Activated naive CD4-positive, alpha-beta T cell treated with anti-CD3 and anti-CD28 coated beads for 36 hours (primary cell): ENCODE measurements around the gene LMX1B. TPM values are rescaled to one million over a fixed set of nuclear protein-coding genes. Genes with fewer than 3 reads are reported as not detected.

Experiments
- CTCF ChIA-PET: fragments of 350-600 bp; sonication (Branson Sonifier 250); formaldehyde crosslinking; loops from one replicate; lab custom pipeline; 2021; ENCODE audit warnings: antibody characterized with exemption; lab: Charles Lee
- DNase-seq: peaks from one replicate; pipeline ENCODE4 v3.0.0-alpha.2; 2020
- H3K27ac Mint-ChIP-seq: one replicate; pipeline ENCODE4 v1.8.0; 2021; ENCODE audit warnings: mild to moderate bottlenecking, mixed read lengths
- H3K27me3 Mint-ChIP-seq: one replicate; pipeline ENCODE4 v1.8.0; 2021; ENCODE audit warnings: low read depth, mixed read lengths
- H3K36me3 Mint-ChIP-seq: one replicate; pipeline ENCODE4 v1.8.0; 2021; ENCODE audit warnings: low read depth, mixed read lengths
- H3K4me1 Mint-ChIP-seq: one replicate; pipeline ENCODE4 v1.8.0; 2021; ENCODE audit warnings: low read depth, mixed read lengths
- H3K4me3 Mint-ChIP-seq: one replicate; pipeline ENCODE4 v1.8.0; 2021; ENCODE audit warnings: mild to moderate bottlenecking, moderate library complexity, mixed read lengths
- H3K9me3 Mint-ChIP-seq: one replicate; pipeline ENCODE4 v1.8.0; 2021; ENCODE audit warnings: mixed read lengths
- intact Hi-C: fragments of 100-400 bp; cut with micrococcal nuclease; formaldehyde crosslinking; loops from one replicate; pipeline ENCODE4 v1.15.1; 2023
- total RNA-seq, 2 experiments: library from RNA; stranded (reverse); gene quantifications; one replicate each; pipeline ENCODE4 v1.2.3, GENCODE V29; 2021

LMX1B gene
- total RNA-seq, 2 experiments from 2014 or later: not detected

- H3K4me1 Mint-ChIP-seq: peaks cover 10% of the 10 kb centered on the region
- H3K27me3 Mint-ChIP-seq: peaks cover 54% of the 10 kb centered on the region
- H3K9me3 Mint-ChIP-seq: no peaks in the 10 kb centered on the region
- intact Hi-C loops: no loop called here
- H3K27ac Mint-ChIP-seq: no peak overlapping the region
- H3K36me3 Mint-ChIP-seq: no peaks in the 10 kb centered on the region
- DNase-seq: no peak
- H3K4me3 Mint-ChIP-seq: no peak overlapping the region
- CTCF ChIA-PET: interaction anchor here (0.6 kb wide), 1 partner anchor 75 kb away, joined by 4 read pairs; no protein-coding TSS in a partner anchor
Measured at GRCh38 chr9:126607086-126607485, 6.6 kb upstream of the LMX1B start.

- Mint-ChIP-seq H3K27me3 (peaks cover 57% of the 10 kb centered on the region), H3K27ac (no peak overlapping the region), H3K4me1 (peaks cover 11% of the 10 kb centered on the region), H3K4me3 (no peak overlapping the region), H3K9me3 (no peaks in the 10 kb centered on the region), H3K36me3 (no peaks in the 10 kb centered on the region)
- no peak for DNase-seq
- intact Hi-C loops: no loop called here
- CTCF ChIA-PET: no interaction called here
Measured at GRCh38 chr9:126607731-126608130, 6.0 kb upstream of the LMX1B start.

- H3K4me1 Mint-ChIP-seq: peaks cover 16% of the 10 kb centered on the region
Measured at GRCh38 chr9:126608551-126608950, 5.2 kb upstream of the LMX1B start.

GRCh38 chr9:126609191-126609590 is 4.5 kb upstream of the LMX1B start:
- H3K27ac Mint-ChIP-seq: no peak overlapping the region
- H3K4me3 Mint-ChIP-seq: no peak overlapping the region
- no peak for DNase-seq
- peaks cover 16% of the 10 kb centered on the region for H3K4me1 Mint-ChIP-seq
- no peaks in the 10 kb centered on the region for H3K9me3 Mint-ChIP-seq
- intact Hi-C loops: no loop called here
- CTCF ChIA-PET: interaction anchor here (1.0 to 2.1 kb wide), 3 partner anchors 19 to 94 kb away, joined by 4 to 8 read pairs (median 5); no protein-coding TSS in a partner anchor
- H3K36me3 Mint-ChIP-seq: no peaks in the 10 kb centered on the region
- H3K27me3 Mint-ChIP-seq: peaks cover 55% of the 10 kb centered on the region

More at GRCh38 chr9:126608551-126608950, 5.2 kb upstream of the LMX1B start:
- Mint-ChIP-seq H3K27ac (no peak overlapping the region), H3K36me3 (no peaks in the 10 kb centered on the region), H3K4me3 (no peak overlapping the region), H3K9me3 (no peaks in the 10 kb centered on the region), H3K27me3 (peaks cover 61% of the 10 kb centered on the region)
- CTCF ChIA-PET: interaction anchor here (2.1 kb wide), 1 partner anchor 82 kb away, joined by 8 read pairs; no protein-coding TSS in a partner anchor
- intact Hi-C loops: no loop called here
- no peak for DNase-seq

- Mint-ChIP-seq H3K27me3 (peaks cover 61% of the 10 kb centered on the region), H3K4me3 (no peak overlapping the region), H3K36me3 (no peaks in the 10 kb centered on the region), H3K27ac (no peak overlapping the region), H3K9me3 (no peaks in the 10 kb centered on the region), H3K4me1 (peaks cover 21% of the 10 kb centered on the region)
- intact Hi-C loops: no loop called here
- CTCF ChIA-PET: interaction anchor here (1.0 to 2.1 kb wide), 3 partner anchors 18 to 93 kb away, joined by 4 to 8 read pairs (median 5); no protein-coding TSS in a partner anchor
- DNase-seq: no peak
Measured at GRCh38 chr9:126609711-126610388, 3.9 kb upstream of the LMX1B start.

GRCh38 chr9:126611193-126611591 is 2.5 kb upstream of the LMX1B start:
- Mint-ChIP-seq H3K27me3 (peaks cover 68% of the 10 kb centered on the region), H3K9me3 (no peaks in the 10 kb centered on the region), H3K27ac (no peak overlapping the region), H3K4me3 (no peak overlapping the region), H3K4me1 (peaks cover 22% of the 10 kb centered on the region), H3K36me3 (no peaks in the 10 kb centered on the region)
- DNase-seq: no peak
- intact Hi-C loops: loop anchor here (1.0 kb wide), 3 partner anchors 79 to 170 kb away; no protein-coding TSS in a partner anchor
- CTCF ChIA-PET: interaction anchor here (1.0 kb wide), 2 partner anchors 19 to 95 kb away, joined by 3 read pairs; no protein-coding TSS in a partner anchor

GRCh38 chr9:126611592-126612325 is 2.0 kb upstream of the LMX1B start:
- Mint-ChIP-seq H3K4me1 (peaks cover 22% of the 10 kb centered on the region), H3K27ac (no peak overlapping the region), H3K9me3 (no peaks in the 10 kb centered on the region), H3K27me3 (peaks cover 66% of the 10 kb centered on the region), H3K36me3 (no peaks in the 10 kb centered on the region), H3K4me3 (peak overlapping the region; percentile 5)
- intact Hi-C loops: loop anchor here (1.0 kb wide), 3 partner anchors 79 to 170 kb away; no protein-coding TSS in a partner anchor
- peak; percentile 81 for DNase-seq
- CTCF ChIA-PET: interaction anchor here (0.5 to 1.0 kb wide), 3 partner anchors 18 to 165 kb away, joined by 3 read pairs; no protein-coding TSS in a partner anchor

- Mint-ChIP-seq H3K27me3 (peaks cover 69% of the 10 kb centered on the region), H3K27ac (no peak overlapping the region), H3K36me3 (no peaks in the 10 kb centered on the region), H3K4me3 (peak overlapping the region; percentile 5), H3K4me1 (peaks cover 22% of the 10 kb centered on the region), H3K9me3 (no peaks in the 10 kb centered on the region)
- intact Hi-C loops: no loop called here
- no peak for DNase-seq
- CTCF ChIA-PET: interaction anchor here (0.5 to 1.0 kb wide), 2 partner anchors 94 to 164 kb away, joined by 3 read pairs; no protein-coding TSS in a partner anchor
Measured at GRCh38 chr9:126612326-126612812, 1.4 kb upstream of the LMX1B start.

- Mint-ChIP-seq H3K4me1 (peaks cover 23% of the 10 kb centered on the region), H3K36me3 (no peaks in the 10 kb centered on the region), H3K27me3 (peaks cover 72% of the 10 kb centered on the region), H3K9me3 (no peaks in the 10 kb centered on the region), H3K4me3 (peak overlapping the region; percentile 52), H3K27ac (no peak overlapping the region)
- DNase-seq: no peak
- intact Hi-C loops: no loop called here
- CTCF ChIA-PET: interaction anchor here (1.0 kb wide), 1 partner anchor 10 kb away, joined by 5 read pairs; no protein-coding TSS in a partner anchor
Measured at GRCh38 chr9:126612813-126613641, 701 bp upstream of the LMX1B start.

GRCh38 chr9:126614088-126614454 is 343 bp downstream of the LMX1B start:
- no peaks in the 10 kb centered on the region for H3K9me3 Mint-ChIP-seq
- no peak for DNase-seq
- no peaks in the 10 kb centered on the region for H3K36me3 Mint-ChIP-seq
- intact Hi-C loops: no loop called here
- CTCF ChIA-PET: no interaction called here
- H3K4me3 Mint-ChIP-seq: no peak overlapping the region
- H3K4me1 Mint-ChIP-seq: peaks cover 28% of the 10 kb centered on the region
- peaks cover 75% of the 10 kb centered on the region for H3K27me3 Mint-ChIP-seq
- no peak overlapping the region for H3K27ac Mint-ChIP-seq

GRCh38 chr9:126614455-126615244 is 922 bp downstream of the LMX1B start:
- Mint-ChIP-seq H3K36me3 (no peaks in the 10 kb centered on the region), H3K27me3 (peaks cover 75% of the 10 kb centered on the region), H3K9me3 (no peaks in the 10 kb centered on the region), H3K27ac (no peak overlapping the region), H3K4me1 (peaks cover 28% of the 10 kb centered on the region), H3K4me3 (peak overlapping the region; percentile 62)
- CTCF ChIA-PET: no interaction called here
- no peak for DNase-seq
- intact Hi-C loops: loop anchor here (1.0 kb wide), 1 partner anchor 12 kb away; no protein-coding TSS in a partner anchor
